Mucosa of descending colon (tissue), 3 donors: ENCODE results near the gene CAB39. TPM values are rescaled to one million over a fixed set of nuclear protein-coding genes. Genes with fewer than 3 reads are reported as not detected.

Source experiments
- ATAC-seq: fragments of 200-7000 bp; cut with Tn5 transposase; one replicate; pipeline ENCODE4 v1.9.1; 2020; ENCODE audit warnings: mild to moderate bottlenecking, moderate library complexity
- DNase-seq, 3 donors: peaks; one replicate each; pipeline ENCODE4 v3.0.0-alpha.2; 2020
- H3K36me3 ChIP-seq: fragments of 200-600 bp; one replicate; pipeline ENCODE4 v1.8.0; 2021; ENCODE audit warnings: low read depth, mild to moderate bottlenecking
- H3K4me1 ChIP-seq: fragments of 200-600 bp; one replicate; pipeline ENCODE4 v1.8.0; 2021; ENCODE audit warnings: low read depth, mild to moderate bottlenecking
- H3K4me3 ChIP-seq: fragments of 200-600 bp; one replicate; pipeline ENCODE4 v1.8.0; 2021; ENCODE audit warnings: mild to moderate bottlenecking
- H3K9me3 ChIP-seq: fragments of 200-600 bp; one replicate; pipeline ENCODE4 v1.8.0; 2021; ENCODE audit warnings: mild to moderate bottlenecking
- CTCF ChIP-seq: fragments of 200-600 bp; IDR thresholded peaks from one replicate; pipeline ENCODE4 v1.8.0; 2022; ENCODE audit warnings: antibody characterized with exemption, mild to moderate bottlenecking
- intact Hi-C, 2 donors: fragments of 100-400 bp; cut with DNase I in 1 of 2; cut with micrococcal nuclease in 1 of 2; formaldehyde crosslinking; loops; one replicate each; pipeline versions ENCODE4 v1.11.0 to v1.11.1; 2022; cut with DNase I, micrococcal nuclease
- total RNA-seq, 3 donors: library from RNA; stranded (reverse); fragmentation: NEBNext Ultra II Directional in 2 of 3; extraction: Animal tissue kit (Norgen Biotek cat#: 25700) in 2 of 3; gene quantifications; one replicate each; pipeline versions ENCODE4 v1.2.1 to v1.2.4, GENCODE V29; 2021 to 2023
- donor health status: DM: no; HTN: no; CAD: no; lungs with moderate emphysema.
- donor health status: DM: no; HTN: no; CAD: no.
- donor health status: DM: no; HTN: yes; CAD: no.

The CAB39 gene
- total RNA-seq, 3 donors from 2014 or later: 112 to 155 (median 115) TPM

- Histone ChIP-seq H3K4me3 (no peak overlapping the region), H3K9me3 (no peaks in the 10 kb centered on the region), H3K36me3 (no peaks in the 10 kb centered on the region), H3K4me1 (no peaks in the 10 kb centered on the region)
- DNase-seq (no peak), ATAC-seq (no peak)
- no peak for TF ChIP-seq CTCF
- intact Hi-C loops: no loop called here
These were observed 21.5 kb upstream of the CAB39 start for GRCh38 chr2:230691005-230691647.

- H3K4me3 ChIP-seq: no peak overlapping the region
- intact Hi-C loops: no loop called here
- TF ChIP-seq CTCF: no peak
- H3K9me3 ChIP-seq: no peaks in the 10 kb centered on the region
- no peaks in the 10 kb centered on the region for H3K36me3 ChIP-seq
- DNase-seq (no peak), ATAC-seq (no peak)
- no peaks in the 10 kb centered on the region for H3K4me1 ChIP-seq
These were observed 19.9 kb upstream of the CAB39 start for GRCh38 chr2:230692760-230693159.

DNA sequence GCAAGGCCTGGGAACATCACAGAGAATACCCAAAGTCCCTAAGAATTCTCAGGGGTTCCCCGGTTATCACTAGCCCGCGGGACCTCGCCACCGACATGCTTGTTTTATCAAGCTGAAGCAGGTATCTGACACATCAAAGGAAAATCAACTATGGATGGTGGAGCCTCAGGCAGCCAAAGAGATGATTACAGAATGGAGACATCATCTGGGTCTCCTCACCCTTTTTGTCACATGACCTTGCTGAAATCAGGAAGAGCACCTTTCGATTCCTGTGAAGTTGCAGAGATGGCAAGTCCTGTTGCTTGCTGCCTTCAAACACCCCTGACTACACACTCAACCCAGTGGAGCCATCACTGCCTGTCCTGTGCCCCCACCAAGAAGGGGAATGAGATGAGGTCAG is 19.2 kb upstream of the CAB39 start:
- Histone ChIP-seq H3K4me3 (no peak overlapping the region), H3K4me1 (no peaks in the 10 kb centered on the region), H3K9me3 (no peaks in the 10 kb centered on the region), H3K36me3 (no peaks in the 10 kb centered on the region)
- no peak for TF ChIP-seq CTCF
- ATAC-seq (no peak), DNase-seq (no peak)
- intact Hi-C loops: no loop called here

DNA sequence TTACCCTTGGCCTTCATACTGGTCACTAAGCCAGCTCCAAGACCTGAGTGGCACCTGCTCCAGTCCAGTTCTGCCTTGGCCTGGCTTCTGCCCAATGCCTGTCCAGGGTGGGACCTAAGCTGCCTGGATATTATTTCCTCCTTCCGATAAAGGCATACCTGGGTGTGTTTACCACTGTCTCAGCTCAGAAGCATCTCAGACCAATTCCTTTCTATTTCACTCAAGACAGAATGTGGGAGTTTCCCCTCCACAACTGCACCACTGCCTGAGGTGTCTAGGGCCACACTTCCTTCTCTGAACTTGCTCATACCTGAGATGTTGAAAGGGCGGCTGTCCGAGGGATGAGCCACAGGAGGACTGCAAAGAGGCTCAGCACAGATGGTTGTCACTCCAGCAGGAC is 18.4 kb upstream of the CAB39 start:
- ATAC-seq (peak; percentile 95), DNase-seq (peak; percentile 51 to 67 (median 63))
- H3K4me3 ChIP-seq: no peak overlapping the region
- H3K4me1 ChIP-seq: no peaks in the 10 kb centered on the region
- H3K36me3 ChIP-seq: no peaks in the 10 kb centered on the region
- intact Hi-C loops: no loop called here
- H3K9me3 ChIP-seq: no peaks in the 10 kb centered on the region
- no peak for TF ChIP-seq CTCF

- intact Hi-C loops: no loop called here
- TF ChIP-seq CTCF: no peak
- Histone ChIP-seq H3K9me3 (no peaks in the 10 kb centered on the region), H3K36me3 (no peaks in the 10 kb centered on the region), H3K4me3 (no peak overlapping the region), H3K4me1 (no peaks in the 10 kb centered on the region)
- no peak for DNase-seq
- no peak for ATAC-seq
These were observed 17.1 kb upstream of the CAB39 start for GRCh38 chr2:230695551-230695950.

- intact Hi-C loops: no loop called here
- no peak overlapping the region for H3K4me3 ChIP-seq
- ATAC-seq (no peak), DNase-seq (no peak)
- no peaks in the 10 kb centered on the region for H3K4me1 ChIP-seq
- TF ChIP-seq CTCF: no peak
- H3K9me3 ChIP-seq: no peaks in the 10 kb centered on the region
- H3K36me3 ChIP-seq: no peaks in the 10 kb centered on the region
These were observed 16.0 kb upstream of the CAB39 start for GRCh38 chr2:230696670-230697069.
